Measurements from ENCODE around the gene SCAF4. TPM values are rescaled to one million over a fixed set of nuclear protein-coding genes. Genes with fewer than 3 reads are reported as not detected.

SCAF4 gene, protein sequence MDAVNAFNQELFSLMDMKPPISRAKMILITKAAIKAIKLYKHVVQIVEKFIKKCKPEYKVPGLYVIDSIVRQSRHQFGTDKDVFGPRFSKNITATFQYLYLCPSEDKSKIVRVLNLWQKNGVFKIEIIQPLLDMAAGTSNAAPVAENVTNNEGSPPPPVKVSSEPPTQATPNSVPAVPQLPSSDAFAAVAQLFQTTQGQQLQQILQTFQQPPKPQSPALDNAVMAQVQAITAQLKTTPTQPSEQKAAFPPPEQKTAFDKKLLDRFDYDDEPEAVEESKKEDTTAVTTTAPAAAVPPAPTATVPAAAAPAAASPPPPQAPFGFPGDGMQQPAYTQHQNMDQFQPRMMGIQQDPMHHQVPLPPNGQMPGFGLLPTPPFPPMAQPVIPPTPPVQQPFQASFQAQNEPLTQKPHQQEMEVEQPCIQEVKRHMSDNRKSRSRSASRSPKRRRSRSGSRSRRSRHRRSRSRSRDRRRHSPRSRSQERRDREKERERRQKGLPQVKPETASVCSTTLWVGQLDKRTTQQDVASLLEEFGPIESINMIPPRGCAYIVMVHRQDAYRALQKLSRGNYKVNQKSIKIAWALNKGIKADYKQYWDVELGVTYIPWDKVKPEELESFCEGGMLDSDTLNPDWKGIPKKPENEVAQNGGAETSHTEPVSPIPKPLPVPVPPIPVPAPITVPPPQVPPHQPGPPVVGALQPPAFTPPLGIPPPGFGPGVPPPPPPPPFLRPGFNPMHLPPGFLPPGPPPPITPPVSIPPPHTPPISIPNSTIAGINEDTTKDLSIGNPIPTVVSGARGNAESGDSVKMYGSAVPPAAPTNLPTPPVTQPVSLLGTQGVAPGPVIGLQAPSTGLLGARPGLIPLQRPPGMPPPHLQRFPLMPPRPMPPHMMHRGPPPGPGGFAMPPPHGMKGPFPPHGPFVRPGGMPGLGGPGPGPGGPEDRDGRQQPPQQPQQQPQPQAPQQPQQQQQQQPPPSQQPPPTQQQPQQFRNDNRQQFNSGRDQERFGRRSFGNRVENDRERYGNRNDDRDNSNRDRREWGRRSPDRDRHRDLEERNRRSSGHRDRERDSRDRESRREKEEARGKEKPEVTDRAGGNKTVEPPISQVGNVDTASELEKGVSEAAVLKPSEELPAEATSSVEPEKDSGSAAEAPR
- 37.8 TPM for polyA plus RNA-seq (2013)

- DNase-seq, result peak; percentile 76 to 86 (median 79)
- Histone ChIP-seq H3K36me3 (ENCODE audit: control insufficient read depth in 4 of 4, insufficient read depth in 4 of 4, low read length in 3 of 4) (peaks cover 0 to 3% (median 0%) of the 10 kb centered on the region in 4 experiments), H3K4me3 (ENCODE audit: control insufficient read depth in 1 of 7, extremely low read depth in 1 of 7, insufficient read depth in 4 of 7, low read depth in 2 of 7, low read length in 6 of 7) (peak within 1 kb of the TSS; percentile 71 to 98 (median 87)), H3K27me3 (replicated peaks in 2 of 5; ENCODE audit: control insufficient read depth in 4 of 5, insufficient read depth in 5 of 5, low read length in 4 of 5) (no peaks in the 10 kb centered on the region), H3K27ac (ENCODE audit: insufficient read depth in 1 of 2, low read depth in 1 of 2, low read length in 2 of 2, poor library complexity in 1 of 2, severe bottlenecking in 2 of 2) (peak within 1 kb of the TSS; percentile 82 to 89), H3K4me1 (ENCODE audit: control extremely low read depth in 1 of 4, control insufficient read depth in 4 of 4, insufficient read depth in 4 of 4, low read length in 3 of 4) (peaks cover 20 to 44% (median 31%) of the 10 kb centered on the region in 4 experiments), H3K9me3 (ENCODE audit: control extremely low read depth in 1 of 5, control insufficient read depth in 4 of 5, insufficient read depth in 2 of 5, low read depth in 1 of 5, low read length in 4 of 5) (no peaks in the 10 kb centered on the region)
- POLR2A ChIA-PET, result no interaction called here
- CTCF ChIA-PET, result no interaction called here
- WGBS (ENCODE audit: insufficient coverage), result under 1% methylated on average over 68 of the region's 98 CpGs
Observed at GRCh38 chr21:31731857-31732596, at the start of gene SCAF4. Gene SCAF4 (minus strand): TSS chr21:31732118. CDS start chr21:31731692, 426 bp downstream.

DNA sequence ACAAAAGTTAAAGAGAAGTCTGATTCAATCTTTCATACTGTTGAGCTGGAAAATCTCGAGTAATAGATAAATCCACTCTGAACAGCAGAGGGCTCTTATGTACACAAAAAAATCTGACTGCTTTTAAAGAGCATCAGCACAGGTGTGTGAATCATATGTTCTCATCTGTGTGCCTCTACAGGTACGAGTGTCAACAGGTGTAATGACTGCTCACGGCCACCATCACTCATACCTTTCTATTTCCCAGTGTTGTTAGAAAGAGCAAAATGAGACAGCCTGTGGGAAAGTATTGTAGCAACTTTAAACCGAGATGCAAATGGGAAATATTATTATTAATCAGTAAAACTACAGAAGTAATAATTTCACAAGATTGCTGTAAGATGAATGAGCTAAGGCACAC is 49.0 kb upstream of the SCAF4 start:
- no peaks in the 10 kb centered on the region for H3K27me3 ChIP-seq (replicated peaks in 2 of 5; ENCODE audit: control insufficient read depth in 4 of 5, insufficient read depth in 5 of 5, low read length in 4 of 5)
- no peak for DNase-seq
- no peaks in the 10 kb centered on the region for H3K9me3 ChIP-seq (ENCODE audit: control extremely low read depth in 1 of 5, control insufficient read depth in 4 of 5, insufficient read depth in 2 of 5, low read depth in 1 of 5, low read length in 4 of 5)
- 100% methylated on average over 1 of the region's 4 CpGs for WGBS (ENCODE audit: insufficient coverage)
- no peak overlapping the region for H3K4me3 ChIP-seq (ENCODE audit: control insufficient read depth in 1 of 7, extremely low read depth in 1 of 7, insufficient read depth in 4 of 7, low read depth in 2 of 7, low read length in 6 of 7)
- H3K4me1 ChIP-seq (ENCODE audit: control extremely low read depth in 1 of 4, control insufficient read depth in 4 of 4, insufficient read depth in 4 of 4, low read length in 3 of 4), result peaks cover 0 to 3% (median 0%) of the 10 kb centered on the region in 4 experiments
- no peak overlapping the region for H3K27ac ChIP-seq (ENCODE audit: insufficient read depth in 1 of 2, low read depth in 1 of 2, low read length in 2 of 2, poor library complexity in 1 of 2, severe bottlenecking in 2 of 2)
- POLR2A ChIA-PET, result no interaction called here
- H3K36me3 ChIP-seq (ENCODE audit: control insufficient read depth in 4 of 4, insufficient read depth in 4 of 4, low read length in 3 of 4), result no peaks in the 10 kb centered on the region
- CTCF ChIA-PET, result interaction anchor here (0.6 kb wide), 1 partner anchor 477 kb away, joined by 3 read pairs; no protein-coding TSS in a partner anchor

- no peak overlapping the region for H3K27ac ChIP-seq (ENCODE audit: insufficient read depth in 1 of 2, low read depth in 1 of 2, low read length in 2 of 2, poor library complexity in 1 of 2, severe bottlenecking in 2 of 2)
- no peaks in the 10 kb centered on the region for H3K27me3 ChIP-seq (replicated peaks in 2 of 5; ENCODE audit: control insufficient read depth in 4 of 5, insufficient read depth in 5 of 5, low read length in 4 of 5)
- DNase-seq, result no peak
- WGBS (ENCODE audit: insufficient coverage), result 93% methylated on average over 5 of the region's 5 CpGs
- H3K4me3 ChIP-seq (ENCODE audit: control insufficient read depth in 1 of 7, extremely low read depth in 1 of 7, insufficient read depth in 4 of 7, low read depth in 2 of 7, low read length in 6 of 7), result no peak overlapping the region
- no peaks in the 10 kb centered on the region for H3K36me3 ChIP-seq (ENCODE audit: control insufficient read depth in 4 of 4, insufficient read depth in 4 of 4, low read length in 3 of 4)
- H3K4me1 ChIP-seq (ENCODE audit: control extremely low read depth in 1 of 4, control insufficient read depth in 4 of 4, insufficient read depth in 4 of 4, low read length in 3 of 4), result peaks cover 0 to 3% (median 0%) of the 10 kb centered on the region in 4 experiments
- ChIA-PET POLR2A (no interaction called here), CTCF (no interaction called here)
- no peaks in the 10 kb centered on the region for H3K9me3 ChIP-seq (ENCODE audit: control extremely low read depth in 1 of 5, control insufficient read depth in 4 of 5, insufficient read depth in 2 of 5, low read depth in 1 of 5, low read length in 4 of 5)
Observed at GRCh38 chr21:31778546-31778945, 46.6 kb upstream of the SCAF4 start.

- H3K4me1 ChIP-seq (ENCODE audit: control extremely low read depth in 1 of 4, control insufficient read depth in 4 of 4, insufficient read depth in 4 of 4, low read length in 3 of 4), result peaks cover 0 to 3% (median 0%) of the 10 kb centered on the region in 4 experiments
- POLR2A ChIA-PET, result no interaction called here
- WGBS (ENCODE audit: insufficient coverage), result 100% methylated on average over 2 of the region's 5 CpGs
- H3K4me3 ChIP-seq (ENCODE audit: control insufficient read depth in 1 of 7, extremely low read depth in 1 of 7, insufficient read depth in 4 of 7, low read depth in 2 of 7, low read length in 6 of 7), result no peak overlapping the region
- CTCF ChIA-PET, result interaction anchor here (2.5 kb wide), 1 partner anchor 8 kb away, joined by 9 read pairs; no protein-coding TSS in a partner anchor
- no peaks in the 10 kb centered on the region for H3K36me3 ChIP-seq (ENCODE audit: control insufficient read depth in 4 of 4, insufficient read depth in 4 of 4, low read length in 3 of 4)
- no peak overlapping the region for H3K27ac ChIP-seq (ENCODE audit: insufficient read depth in 1 of 2, low read depth in 1 of 2, low read length in 2 of 2, poor library complexity in 1 of 2, severe bottlenecking in 2 of 2)
- H3K27me3 ChIP-seq (replicated peaks in 2 of 5; ENCODE audit: control insufficient read depth in 4 of 5, insufficient read depth in 5 of 5, low read length in 4 of 5), result no peaks in the 10 kb centered on the region
- no peak for DNase-seq
- no peaks in the 10 kb centered on the region for H3K9me3 ChIP-seq (ENCODE audit: control extremely low read depth in 1 of 5, control insufficient read depth in 4 of 5, insufficient read depth in 2 of 5, low read depth in 1 of 5, low read length in 4 of 5)
Observed at GRCh38 chr21:31777857-31778256, 45.9 kb upstream of the SCAF4 start.

- no CpG with 5 or more reads among the region's 1 CpG for WGBS (ENCODE audit: insufficient coverage)
- CTCF ChIA-PET, result no interaction called here
Observed at GRCh38 chr21:31774031-31774430, 42.1 kb upstream of the SCAF4 start.

DNA sequence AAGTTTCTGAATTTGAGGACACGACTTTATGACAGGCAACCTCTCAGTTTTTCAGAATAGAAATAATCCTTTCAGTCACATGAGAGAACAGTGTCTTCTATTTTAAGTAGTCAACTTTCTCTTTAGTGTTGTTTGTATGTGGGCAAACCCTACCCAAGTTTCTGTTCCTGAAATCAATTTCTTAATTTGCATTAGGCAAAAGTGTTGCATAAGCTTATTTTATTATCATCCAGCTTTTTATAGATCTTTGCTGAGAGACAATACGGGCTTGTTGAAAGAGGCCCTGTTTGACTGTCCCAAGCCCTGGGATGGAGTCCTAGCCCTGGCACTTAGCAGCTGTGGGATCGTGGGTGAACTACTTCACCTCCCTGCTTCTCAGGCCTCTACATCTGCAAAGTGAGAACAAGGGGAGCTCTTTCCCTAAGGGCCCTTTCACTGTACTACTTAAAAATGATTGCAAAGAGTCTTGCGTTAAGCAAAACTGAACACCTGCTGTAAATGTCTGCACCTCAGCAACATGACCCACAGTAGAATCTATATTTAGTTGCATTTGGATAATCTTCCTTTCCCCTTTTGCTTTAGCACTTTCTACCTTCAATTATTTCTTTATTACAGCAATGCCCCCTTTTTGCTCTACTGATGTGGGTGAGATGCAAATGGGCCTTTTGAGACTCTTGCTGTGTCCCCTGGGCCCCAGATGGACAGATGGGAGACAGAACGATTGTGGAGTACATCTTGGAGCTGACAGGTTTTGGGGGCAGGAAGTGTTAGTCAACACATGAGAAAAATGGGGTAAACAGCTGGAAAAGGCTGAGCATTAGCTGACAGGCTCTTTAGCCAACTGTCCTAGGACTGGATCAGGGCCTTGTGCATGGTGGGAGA is 41.0 kb upstream of the SCAF4 start:
- peak in 1 of 3 donors; percentile 17 for DNase-seq
- 83% methylated on average over 3 of the region's 5 CpGs for WGBS (ENCODE audit: insufficient coverage)
- ChIA-PET POLR2A (no interaction called here), CTCF (no interaction called here)
- no peak overlapping the region for H3K4me3 ChIP-seq (ENCODE audit: control insufficient read depth in 1 of 7, extremely low read depth in 1 of 7, insufficient read depth in 4 of 7, low read depth in 2 of 7, low read length in 6 of 7)
- H3K27ac ChIP-seq (ENCODE audit: insufficient read depth in 1 of 2, low read depth in 1 of 2, low read length in 2 of 2, poor library complexity in 1 of 2, severe bottlenecking in 2 of 2), result no peak overlapping the region
- no peaks in the 10 kb centered on the region for H3K36me3 ChIP-seq (ENCODE audit: control insufficient read depth in 4 of 4, insufficient read depth in 4 of 4, low read length in 3 of 4)
- H3K9me3 ChIP-seq (ENCODE audit: control extremely low read depth in 1 of 5, control insufficient read depth in 4 of 5, insufficient read depth in 2 of 5, low read depth in 1 of 5, low read length in 4 of 5), result no peaks in the 10 kb centered on the region
- H3K27me3 ChIP-seq (replicated peaks in 2 of 5; ENCODE audit: control insufficient read depth in 4 of 5, insufficient read depth in 5 of 5, low read length in 4 of 5), result no peaks in the 10 kb centered on the region
- no peaks in the 10 kb centered on the region for H3K4me1 ChIP-seq (ENCODE audit: control extremely low read depth in 1 of 4, control insufficient read depth in 4 of 4, insufficient read depth in 4 of 4, low read length in 3 of 4)

More at GRCh38 chr21:31774031-31774430, 42.1 kb upstream of the SCAF4 start:
- no peaks in the 10 kb centered on the region for H3K27me3 ChIP-seq (replicated peaks in 2 of 5; ENCODE audit: control insufficient read depth in 4 of 5, insufficient read depth in 5 of 5, low read length in 4 of 5)
- no peak overlapping the region for H3K27ac ChIP-seq (ENCODE audit: insufficient read depth in 1 of 2, low read depth in 1 of 2, low read length in 2 of 2, poor library complexity in 1 of 2, severe bottlenecking in 2 of 2)
- H3K36me3 ChIP-seq (ENCODE audit: control insufficient read depth in 4 of 4, insufficient read depth in 4 of 4, low read length in 3 of 4), result no peaks in the 10 kb centered on the region
- no peak for DNase-seq
- H3K4me3 ChIP-seq (ENCODE audit: control insufficient read depth in 1 of 7, extremely low read depth in 1 of 7, insufficient read depth in 4 of 7, low read depth in 2 of 7, low read length in 6 of 7), result no peak overlapping the region
- POLR2A ChIA-PET, result no interaction called here
- H3K4me1 ChIP-seq (ENCODE audit: control extremely low read depth in 1 of 4, control insufficient read depth in 4 of 4, insufficient read depth in 4 of 4, low read length in 3 of 4), result no peaks in the 10 kb centered on the region
- no peaks in the 10 kb centered on the region for H3K9me3 ChIP-seq (ENCODE audit: control extremely low read depth in 1 of 5, control insufficient read depth in 4 of 5, insufficient read depth in 2 of 5, low read depth in 1 of 5, low read length in 4 of 5)

Measured in common myeloid progenitor, CD34-positive (primary cell).